SKM-1 treated with dmso at 0.1 percent for 144 hours (cell line): Measurements from ENCODE around the gene QPRT.
A peak's percentile ranks its signal among the peaks of the same experiment; 100 is the strongest.
"Not testable (repeated sequence)": the region's sequence is repeated elsewhere in the genome, so short reads cannot be mapped to it uniquely, and the experiment has no call there.

Source experiments
- DNase-seq: peaks from one replicate; lab custom pipeline; 2025; ENCODE audit not compliant: unreplicated experiment; lab: John Stamatoyannopoulos, UW

Gene QPRT

DNA sequence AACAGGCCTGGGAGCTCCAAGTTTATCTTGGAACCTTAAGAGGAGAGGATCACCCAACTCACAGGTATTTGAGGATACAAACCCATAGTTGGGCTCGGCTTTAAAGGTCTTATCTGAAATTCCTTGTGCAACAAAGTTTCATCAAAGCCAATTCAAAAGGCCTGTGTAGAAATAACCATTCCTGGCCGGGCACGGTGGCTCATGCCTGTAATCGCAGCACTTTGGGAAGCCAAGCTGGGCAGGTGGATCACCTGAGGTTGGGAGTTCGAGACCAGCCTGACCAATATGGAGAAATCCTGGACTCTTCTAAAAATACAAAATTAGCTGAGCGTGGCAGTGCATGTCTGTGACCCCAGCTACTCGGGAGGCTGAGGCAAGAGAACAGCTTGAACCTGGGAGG lies 38.1 kb downstream of the QPRT start:
- DNase-seq: no peak

- DNase-seq: no peak
These were observed 40.1 kb downstream of the QPRT start for GRCh38 chr16:29719063-29719462.

DNA sequence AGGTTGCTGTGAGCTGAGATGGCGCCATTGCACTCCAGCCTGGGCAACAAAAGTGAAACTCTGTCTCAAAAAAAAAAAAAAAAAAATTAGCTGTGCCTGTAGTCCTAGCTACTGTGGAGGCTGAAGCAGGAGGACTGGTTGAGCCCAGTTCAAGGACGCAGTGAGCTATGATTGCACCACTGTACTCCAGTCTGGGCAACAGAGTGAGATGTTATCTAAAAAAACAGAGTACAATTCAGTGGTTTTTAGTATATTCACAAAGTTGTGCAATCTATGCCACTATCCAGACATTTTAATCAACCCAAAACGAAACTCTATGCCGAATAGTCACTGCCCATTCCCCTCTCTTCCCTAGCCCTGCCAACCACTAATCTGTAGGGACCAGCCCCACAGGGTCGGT lies 41.7 kb downstream of the QPRT start:
- DNase-seq: peak; percentile 42

DNA sequence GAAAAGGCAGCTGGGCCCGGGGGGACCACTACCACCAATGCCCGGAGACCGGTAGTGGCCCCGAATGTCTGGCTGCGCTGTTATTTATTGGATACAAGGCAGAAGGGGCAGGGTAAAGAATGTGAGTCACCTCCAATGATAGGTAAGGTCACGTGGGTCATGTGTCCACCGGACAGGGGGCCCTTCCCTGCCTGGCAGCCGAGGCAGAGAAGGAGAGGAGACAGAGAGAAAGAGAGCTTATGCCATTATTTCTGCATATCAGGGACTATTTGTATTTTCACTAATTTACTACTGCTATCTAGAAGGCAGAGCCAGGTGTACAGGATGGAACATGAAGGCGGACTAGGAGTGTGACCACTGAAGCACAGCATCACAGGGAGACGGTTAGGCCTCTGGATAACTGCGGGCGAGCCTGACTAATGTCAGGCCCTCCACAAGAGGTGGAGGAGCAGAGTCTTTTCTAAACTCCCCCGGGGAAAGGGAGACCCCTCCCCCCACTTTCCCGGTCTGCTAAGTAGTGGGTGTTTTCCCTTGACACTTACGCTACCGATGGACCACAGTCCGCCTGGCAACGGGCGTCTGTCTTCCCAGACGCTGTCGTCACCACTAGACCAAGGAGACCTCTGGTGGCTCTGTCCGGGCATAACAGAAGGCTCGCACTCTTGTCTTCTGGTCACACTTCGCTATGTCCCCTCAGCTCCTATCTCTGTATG lies 42.3 kb downstream of the QPRT start:
- DNase-seq: peak; percentile 74

- DNase-seq: no peak
These were observed 47.9 kb downstream of the QPRT start for GRCh38 chr16:29726845-29727377.

- no peak for DNase-seq
These were observed 48.5 kb downstream of the QPRT start for GRCh38 chr16:29727452-29727851.

DNA sequence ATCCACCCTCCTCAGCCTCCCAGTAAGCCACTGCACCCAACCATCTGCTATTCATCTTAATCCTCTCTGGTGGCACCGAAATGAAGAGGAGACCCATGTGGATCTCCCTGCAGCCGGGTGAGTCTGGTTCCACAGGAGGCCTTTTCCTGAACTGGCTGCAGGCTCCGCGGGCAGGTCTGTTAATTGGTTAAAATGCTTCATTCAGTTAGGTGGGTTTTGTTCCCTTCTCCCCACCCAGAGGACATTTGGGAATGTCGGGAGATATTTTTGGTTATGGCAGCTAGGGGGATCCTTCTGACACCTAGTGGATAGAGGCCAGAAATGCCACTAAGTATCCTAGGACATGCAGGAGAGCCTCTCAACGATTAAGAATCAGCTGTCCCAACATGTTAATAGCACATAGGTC lies 50.1 kb downstream of the QPRT start:
- peak; percentile 45 for DNase-seq

- DNase-seq: no peak
These were observed 51.7 kb downstream of the QPRT start for GRCh38 chr16:29730649-29731048.

GRCh38 chr16:29731768-29732601 lies 53.0 kb downstream of the QPRT start:
- not testable (repeated sequence) for DNase-seq

DNA sequence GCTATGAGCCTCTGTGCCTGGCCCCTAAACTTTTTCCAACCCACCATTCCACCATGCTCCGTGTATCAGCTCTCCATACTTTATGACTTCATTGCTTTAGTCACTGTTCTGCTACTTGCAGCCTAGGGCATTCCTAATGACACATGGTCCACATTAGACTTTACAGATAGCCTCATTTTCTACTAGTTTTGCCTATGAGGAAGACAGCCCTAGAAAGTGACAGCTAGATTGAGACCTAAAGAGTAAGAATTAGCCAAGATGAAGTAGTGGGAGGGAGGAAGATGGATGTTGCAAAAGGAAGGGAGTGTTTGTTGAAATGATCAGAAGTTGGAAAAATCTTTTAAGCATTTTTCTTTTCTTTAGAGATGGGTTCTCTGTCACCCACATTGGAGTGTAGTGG lies 55.8 kb downstream of the QPRT start:
- DNase-seq: no peak

DNA sequence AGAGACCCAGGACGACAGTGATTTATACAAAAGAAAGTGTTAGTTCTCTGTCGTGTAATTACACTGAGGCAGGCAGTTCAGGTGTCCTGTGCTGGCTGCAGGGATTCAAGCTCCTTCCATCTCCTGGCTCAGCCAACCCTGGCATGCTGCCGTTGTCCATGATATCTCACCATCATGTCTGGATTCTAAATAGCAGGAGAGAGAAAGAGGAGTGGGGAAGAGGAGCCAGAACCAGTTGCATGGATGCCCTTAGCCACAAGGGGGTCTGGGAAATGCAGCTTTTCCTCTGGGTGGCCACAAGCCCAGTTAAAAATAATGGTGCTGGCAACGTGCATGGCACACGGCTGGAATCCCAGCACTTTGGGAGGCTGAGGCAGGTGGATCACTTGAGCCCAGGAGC lies 57.1 kb downstream of the QPRT start:
- DNase-seq: no peak

- no peak for DNase-seq
These were observed 57.8 kb downstream of the QPRT start for GRCh38 chr16:29736764-29737163.

- DNase-seq: no peak
These were observed 58.7 kb downstream of the QPRT start for GRCh38 chr16:29737713-29738112.

DNA sequence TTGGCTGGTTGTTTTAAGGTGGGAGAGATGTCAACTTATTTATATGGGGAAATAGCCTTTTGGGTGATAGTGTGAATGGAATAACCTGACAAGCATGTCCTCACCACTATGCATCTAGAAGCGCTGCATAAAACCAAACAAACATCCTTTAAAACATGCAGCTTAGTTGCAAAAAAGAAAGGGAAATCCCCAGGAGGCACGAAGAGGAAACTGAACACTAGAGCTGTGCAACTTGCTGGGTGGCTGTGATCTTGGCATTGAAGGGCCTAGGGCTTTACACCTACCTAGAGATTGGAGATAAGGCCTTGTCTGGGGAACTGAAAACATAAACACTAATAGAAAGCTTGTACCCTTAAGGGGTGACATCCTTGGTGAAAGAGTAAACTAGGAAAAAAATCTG lies 59.5 kb downstream of the QPRT start:
- no peak for DNase-seq

GRCh38 chr16:29739927-29740629 lies 61.1 kb downstream of the QPRT start:
- DNase-seq: not testable (repeated sequence)

DNA sequence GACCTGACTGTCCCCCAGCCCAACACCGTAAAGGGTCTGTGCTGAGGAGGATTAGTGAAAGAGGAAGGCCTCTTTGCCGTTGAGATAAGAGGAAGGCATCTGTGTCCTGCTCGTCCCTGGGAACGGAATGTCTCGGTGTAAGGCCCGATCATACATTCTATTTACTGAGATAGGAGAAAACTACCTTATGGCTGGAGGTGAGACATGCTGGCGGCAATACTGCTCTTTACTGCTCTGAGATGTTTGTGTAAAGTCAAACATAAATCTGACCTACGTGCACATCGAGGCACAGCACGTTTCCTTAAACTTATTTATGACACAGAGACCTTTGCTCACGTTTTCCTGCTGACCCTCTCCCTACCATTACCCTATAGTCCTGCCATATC lies 61.6 kb downstream of the QPRT start:
- DNase-seq: not testable (repeated sequence)

GRCh38 chr16:29742683-29743275 lies 63.8 kb downstream of the QPRT start:
- no peak for DNase-seq

DNA sequence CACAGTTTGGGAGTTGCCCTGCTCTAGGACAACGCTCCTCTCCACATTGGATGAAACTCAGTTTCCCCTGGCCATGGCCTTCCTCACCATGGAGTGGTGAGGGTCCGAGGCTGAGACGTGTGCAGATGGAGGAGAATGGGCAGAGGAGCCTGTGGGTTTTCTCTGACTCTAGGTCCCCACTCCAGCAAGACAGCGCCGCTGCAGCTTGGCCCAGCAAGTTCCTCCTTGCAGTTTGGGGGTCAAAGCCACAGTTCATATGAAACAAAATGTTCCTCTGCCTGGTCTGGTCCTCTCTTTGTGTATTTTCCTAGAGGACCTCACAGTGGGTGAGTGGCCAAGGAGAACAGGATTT lies 64.5 kb downstream of the QPRT start:
- DNase-seq: no peak

DNA sequence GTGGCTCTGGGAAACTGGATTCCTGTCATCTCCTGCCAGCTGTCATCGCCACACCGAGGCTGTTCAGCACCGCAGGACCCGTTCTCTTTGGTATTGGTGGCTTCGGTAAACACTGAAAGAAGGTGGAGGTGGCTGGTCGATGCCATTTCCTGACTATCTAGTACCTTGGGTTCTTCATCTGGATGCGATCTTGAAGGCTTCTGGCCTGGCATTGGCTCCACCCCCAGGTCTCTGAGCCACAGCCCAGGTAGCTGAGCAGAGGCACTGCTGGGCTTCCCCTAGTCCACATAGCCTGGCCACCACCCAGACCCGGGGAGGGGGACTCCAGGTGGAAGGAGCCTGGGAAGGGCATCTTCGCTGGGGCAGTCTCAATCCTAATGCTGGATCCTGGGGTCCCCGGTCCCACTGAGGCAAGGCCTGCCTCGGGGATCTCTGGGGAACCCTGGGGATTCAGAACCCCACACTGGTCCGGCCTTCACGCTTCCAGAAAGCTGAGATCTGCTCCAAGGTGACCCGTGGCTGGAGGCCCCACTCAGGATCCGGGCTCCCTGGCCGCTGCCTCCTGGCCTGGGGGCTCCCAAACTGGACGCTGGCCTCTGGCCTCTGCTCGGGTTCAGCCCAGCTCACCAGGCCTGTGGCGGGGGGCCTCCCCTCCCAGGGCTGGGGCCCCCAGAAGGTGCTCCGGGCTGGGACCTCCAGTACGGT lies 65.0 kb downstream of the QPRT start:
- no peak for DNase-seq

- no peak for DNase-seq
These were observed 65.6 kb downstream of the QPRT start for GRCh38 chr16:29744541-29745101.
